Stimulated activated CD4-positive, alpha-beta T cell treated with anti-CD3 and anti-CD28 coated beads, Interleukin-15, amount 100 ng/mL, for 48 hours (primary cell): Measurements from ENCODE around the gene TMEM240.
"Not testable (repeated sequence)": the region's sequence is repeated elsewhere in the genome, so short reads cannot be mapped to it uniquely, and the experiment has no call there.

Source experiments
- DNase-seq, 2 donors: peaks; one replicate each; pipeline ENCODE4 v3.0.0-alpha.2; 2020; ENCODE audit warnings: low read depth in 2 of 2

Gene TMEM240

GRCh38 chr1:1557688-1558087 lies 17.3 kb upstream of the TMEM240 start:
- DNase-seq = not testable (repeated sequence)

- DNase-seq = not testable (repeated sequence)
Measured at GRCh38 chr1:1556961-1557360, 16.5 kb upstream of the TMEM240 start.

- DNase-seq = no peak
Measured at GRCh38 chr1:1556505-1556904, 16.1 kb upstream of the TMEM240 start.

GRCh38 chr1:1554926-1555915 lies 14.8 kb upstream of the TMEM240 start:
- DNase-seq = no peak

GRCh38 chr1:1554550-1554925 lies 14.1 kb upstream of the TMEM240 start:
- DNase-seq = no peak

- DNase-seq = no peak
Measured at GRCh38 chr1:1553821-1554494, 13.5 kb upstream of the TMEM240 start.

GRCh38 chr1:1552263-1552639 lies 11.8 kb upstream of the TMEM240 start:
- DNase-seq = no peak

GRCh38 chr1:1551524-1552262 lies 11.3 kb upstream of the TMEM240 start:
- DNase-seq = no peak

GRCh38 chr1:1550591-1551432 lies 10.4 kb upstream of the TMEM240 start:
- no peak for DNase-seq

GRCh38 chr1:1550087-1550486 lies 9.7 kb upstream of the TMEM240 start:
- DNase-seq = no peak

- no peak for DNase-seq
Measured at GRCh38 chr1:1548591-1548990, 8.2 kb upstream of the TMEM240 start.

- no peak for DNase-seq
Measured at GRCh38 chr1:1547476-1547875, 7.1 kb upstream of the TMEM240 start.

GRCh38 chr1:1547011-1547410 lies 6.6 kb upstream of the TMEM240 start:
- no peak for DNase-seq

GRCh38 chr1:1545946-1546737 lies 5.7 kb upstream of the TMEM240 start:
- no peak for DNase-seq

- no peak for DNase-seq
Measured at GRCh38 chr1:1544544-1544943, 4.1 kb upstream of the TMEM240 start.

GRCh38 chr1:1543706-1544099 lies 3.3 kb upstream of the TMEM240 start:
- no peak for DNase-seq

- no peak for DNase-seq
Measured at GRCh38 chr1:1542766-1543705, 2.6 kb upstream of the TMEM240 start.

GRCh38 chr1:1541956-1542765 lies 1.7 kb upstream of the TMEM240 start:
- no peak for DNase-seq
